SW480 (cell line): ENCODE data around the gene PDE3A.
A peak's percentile ranks its signal among the peaks of the same experiment; 100 is the strongest.
"Not testable (repeated sequence)": the region's sequence is repeated elsewhere in the genome, so short reads cannot be mapped to it uniquely, and the experiment has no call there.

ENCODE experiments used
- DNase-seq: peaks from one replicate; pipeline ENCODE4 v3.0.0-alpha.2; 2016; ENCODE audit warnings: low spot score

Gene PDE3A

DNA sequence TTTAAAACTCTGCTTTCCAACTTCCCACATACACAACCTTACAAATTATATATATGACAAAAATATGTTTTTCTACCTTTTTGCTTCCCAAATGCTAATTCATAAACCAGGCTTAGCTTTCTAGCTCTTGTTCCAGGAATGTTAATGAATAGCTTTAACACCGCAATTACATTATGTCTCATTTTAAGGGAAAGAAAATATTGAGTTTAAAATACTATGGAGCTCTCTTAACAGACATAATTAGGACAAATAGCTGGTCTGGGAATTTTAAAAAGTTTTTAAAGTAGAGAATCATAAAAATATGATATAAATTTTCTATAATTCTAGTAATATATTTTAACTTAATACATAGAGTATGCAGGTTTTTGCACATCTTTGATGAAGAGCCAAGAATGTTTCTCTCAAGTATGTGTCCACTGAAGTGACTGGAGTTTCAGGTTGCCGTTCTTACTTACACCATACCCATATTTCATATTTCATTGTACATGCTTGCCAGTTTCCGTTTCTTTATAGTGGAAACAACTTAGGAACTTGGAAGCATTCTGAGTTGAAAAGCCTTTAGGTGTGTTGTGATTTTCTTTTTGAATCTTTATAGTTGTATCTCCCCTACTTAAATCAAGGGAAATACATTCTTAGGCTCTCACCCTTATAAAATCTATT is 236.2 kb downstream of the PDE3A start:
- no peak for DNase-seq

- DNase-seq, result not testable (repeated sequence)
Measured at GRCh38 chr12:20615020-20615419, 246.7 kb downstream of the PDE3A start.

- DNase-seq, result no peak
Measured at GRCh38 chr12:20616093-20616492, 247.8 kb downstream of the PDE3A start.

DNA sequence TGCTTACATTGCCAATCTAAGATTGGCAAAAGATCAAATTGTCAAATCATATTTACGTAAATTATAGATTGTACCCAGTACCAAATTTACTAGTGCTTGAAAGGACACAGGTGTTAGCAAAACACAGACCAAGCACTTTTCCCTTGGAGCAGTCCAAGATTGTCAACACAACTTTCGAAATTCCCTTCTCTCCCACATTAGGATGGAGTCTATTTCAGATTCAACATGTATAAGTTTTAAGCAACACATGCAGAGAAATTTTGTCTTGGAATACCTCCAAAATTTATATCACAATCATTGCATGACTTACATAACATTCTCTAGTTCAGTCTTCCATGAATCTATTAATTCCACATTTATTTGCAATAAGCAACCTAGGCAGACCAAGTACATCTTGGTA is 251.9 kb downstream of the PDE3A start:
- DNase-seq, result no peak

DNA sequence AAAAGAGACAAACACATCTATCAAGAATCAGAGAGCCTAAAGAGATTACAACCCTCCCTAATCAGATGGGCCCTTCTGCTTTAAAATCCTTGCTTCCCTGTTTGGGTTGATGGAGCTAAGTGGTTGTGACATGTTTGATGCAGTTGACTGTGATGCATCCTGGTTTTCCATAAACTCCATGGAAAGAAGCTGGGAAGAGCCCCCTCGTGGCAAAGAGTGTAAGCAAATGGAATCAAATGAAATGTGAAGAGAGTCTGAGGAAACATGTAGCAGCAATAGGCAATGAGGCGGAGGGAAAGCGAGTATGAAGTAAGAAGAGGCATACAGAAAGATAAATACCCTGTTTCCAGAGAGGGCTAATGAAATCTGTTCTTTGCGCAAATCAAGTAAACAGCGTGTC is 256.4 kb downstream of the PDE3A start:
- peak; percentile 33 for DNase-seq

GRCh38 chr12:20625531-20625930 is 257.2 kb downstream of the PDE3A start:
- no peak for DNase-seq

DNA sequence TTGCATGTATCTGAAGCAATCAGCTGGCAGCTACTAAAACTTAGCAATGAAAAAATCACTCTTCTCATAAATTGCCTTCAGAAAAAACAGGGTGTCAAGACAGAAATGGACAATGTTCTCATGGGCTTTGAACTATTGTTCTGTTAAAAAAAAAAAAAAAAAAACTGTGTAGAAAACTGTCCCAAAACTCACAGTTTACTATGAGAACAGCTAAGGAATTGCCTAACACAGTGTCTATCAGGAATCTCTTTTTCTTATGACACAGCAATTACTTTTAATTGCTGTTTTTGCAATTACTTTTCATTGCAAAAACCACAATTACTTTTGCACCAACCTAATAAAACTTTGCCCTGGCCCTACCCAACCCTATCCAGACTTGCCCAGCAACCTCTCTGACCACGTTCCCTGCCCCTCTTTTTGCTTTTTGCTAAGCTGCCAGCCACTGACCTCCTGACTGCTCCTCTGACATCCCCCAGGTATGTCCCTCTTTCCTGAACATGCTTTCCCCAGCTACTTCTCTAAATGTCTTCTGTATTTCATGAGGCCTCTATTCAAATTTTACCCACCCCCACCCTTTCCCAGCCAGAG is 258.8 kb downstream of the PDE3A start:
- DNase-seq, result no peak

DNA sequence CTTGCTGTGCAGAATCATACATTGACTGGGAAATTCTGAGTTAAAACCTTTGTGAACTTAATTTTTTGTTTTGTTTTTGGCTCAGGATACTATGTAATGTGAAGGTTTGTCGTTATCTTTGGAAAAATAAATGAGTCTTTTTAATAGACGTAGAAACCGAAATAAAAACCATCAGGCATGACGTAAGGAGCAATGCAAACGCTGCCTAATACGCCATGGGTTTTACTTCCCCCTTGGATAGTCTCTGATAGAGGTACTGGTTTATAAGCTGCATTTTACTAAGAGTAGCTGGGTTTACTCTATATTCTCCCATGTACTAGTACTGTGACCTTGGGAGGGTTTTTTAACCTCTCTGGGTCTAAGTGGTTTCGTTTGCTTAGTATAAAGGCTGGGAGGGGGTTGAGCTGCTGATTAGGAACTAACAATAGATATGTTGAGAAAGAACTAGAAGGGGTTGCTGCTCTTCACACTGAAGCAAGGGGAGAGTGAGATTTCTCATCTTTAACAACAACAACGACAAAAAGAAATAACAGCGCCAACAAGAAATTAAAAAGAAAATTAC is 260.0 kb downstream of the PDE3A start:
- no peak for DNase-seq

DNA sequence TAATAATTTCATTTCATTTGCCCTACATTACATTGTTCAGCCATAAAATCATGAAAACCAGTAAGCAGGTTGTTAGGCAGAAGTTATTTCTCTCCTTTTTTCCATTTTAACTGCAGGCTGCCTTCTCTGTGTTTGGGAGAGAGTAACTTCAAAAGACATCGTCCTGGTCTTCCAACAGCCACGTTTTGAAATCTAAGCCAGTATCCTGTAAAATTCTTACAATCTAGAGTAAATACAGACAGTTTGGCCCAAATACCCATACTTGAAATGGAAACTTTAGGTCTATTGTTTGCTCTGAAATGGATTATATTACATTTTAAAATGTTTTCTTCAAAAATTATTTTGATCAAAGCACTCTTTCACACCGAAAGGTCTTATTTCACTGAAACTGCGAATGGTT is 260.7 kb downstream of the PDE3A start:
- no peak for DNase-seq

- DNase-seq, result peak; percentile 84
Measured at GRCh38 chr12:20629414-20630156, 261.2 kb downstream of the PDE3A start.

DNA sequence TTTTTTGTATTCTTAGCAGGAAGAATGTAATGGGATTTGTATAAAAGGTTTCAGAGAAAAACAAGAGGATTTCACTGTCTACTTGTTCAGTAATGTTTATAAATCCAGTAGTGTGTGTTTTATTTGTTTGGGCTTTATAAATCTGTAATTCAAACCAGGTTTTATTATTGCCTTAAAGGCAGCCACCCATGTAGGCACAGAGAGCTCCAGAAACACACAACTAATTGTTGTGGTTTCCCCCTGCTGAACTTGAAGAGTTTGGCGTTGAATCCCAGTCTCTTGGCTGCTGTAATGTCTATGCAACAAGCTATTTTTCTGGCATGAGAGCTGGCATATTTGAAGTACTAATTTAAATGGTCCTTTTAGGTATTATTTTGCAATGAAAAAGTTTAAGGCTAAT is 263.4 kb downstream of the PDE3A start:
- DNase-seq, result no peak

- no peak for DNase-seq
Measured at GRCh38 chr12:20641106-20641505, 272.8 kb downstream of the PDE3A start.

- no peak for DNase-seq
Measured at GRCh38 chr12:20643822-20644221, 275.5 kb downstream of the PDE3A start.

DNA sequence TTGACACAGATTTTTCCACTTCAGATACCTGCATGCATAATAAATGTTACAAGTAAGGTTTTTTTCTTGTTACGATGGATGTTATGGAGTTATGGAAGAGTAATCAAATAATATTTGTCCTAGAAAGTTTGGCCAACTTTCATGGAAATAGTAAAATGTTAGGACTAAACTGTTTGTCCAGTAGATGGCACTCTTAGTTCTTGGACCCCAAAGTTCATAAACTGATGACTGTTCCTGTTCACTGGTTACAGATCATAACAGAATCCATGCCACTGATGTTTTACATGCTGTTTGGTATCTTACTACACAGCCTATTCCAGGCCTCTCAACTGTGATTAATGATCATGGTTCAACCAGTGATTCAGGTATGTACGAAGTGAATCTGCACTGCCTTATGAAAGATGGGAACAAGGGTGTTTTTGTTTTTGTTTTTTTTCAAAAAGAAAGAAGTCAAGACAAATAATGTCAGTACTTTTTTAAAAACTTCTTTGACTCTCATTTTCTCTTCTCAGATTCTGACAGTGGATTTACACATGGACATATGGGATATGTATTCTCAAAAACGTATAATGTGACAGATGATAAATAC is 278.0 kb downstream of the PDE3A start:
- DNase-seq, result peak; percentile 64

DNA sequence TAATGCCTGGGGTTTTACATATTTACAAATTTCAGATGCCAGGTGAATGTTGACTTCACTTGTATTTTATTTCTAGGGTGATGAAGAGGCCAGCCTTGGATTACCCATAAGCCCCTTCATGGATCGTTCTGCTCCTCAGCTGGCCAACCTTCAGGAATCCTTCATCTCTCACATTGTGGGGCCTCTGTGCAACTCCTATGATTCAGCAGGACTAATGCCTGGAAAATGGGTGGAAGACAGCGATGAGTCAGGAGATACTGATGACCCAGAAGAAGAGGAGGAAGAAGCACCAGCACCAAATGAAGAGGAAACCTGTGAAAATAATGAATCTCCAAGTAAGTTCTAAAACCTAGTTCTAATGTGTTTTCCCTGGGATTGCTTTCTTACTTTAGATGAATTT is 285.5 kb downstream of the PDE3A start:
- DNase-seq, result no peak

DNA sequence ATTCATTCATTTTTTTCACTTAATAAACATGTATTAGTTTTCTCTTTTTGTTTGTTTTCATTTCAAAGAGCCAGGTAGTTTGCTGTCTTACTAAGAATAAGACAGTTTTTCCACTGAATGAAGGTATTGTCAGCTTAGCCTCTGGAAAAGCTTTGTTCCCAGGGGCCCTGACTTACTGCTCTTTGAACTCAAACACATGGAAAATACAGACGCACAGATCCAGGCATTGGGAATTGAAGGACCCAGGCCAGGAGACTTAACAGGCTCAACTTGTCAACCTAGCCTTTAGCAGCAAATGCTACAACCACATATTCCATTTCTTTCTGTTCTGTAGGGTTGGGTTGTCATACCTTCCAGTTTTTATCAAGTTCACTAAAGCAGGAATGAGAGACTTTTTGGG is 288.3 kb downstream of the PDE3A start:
- DNase-seq, result no peak

DNA sequence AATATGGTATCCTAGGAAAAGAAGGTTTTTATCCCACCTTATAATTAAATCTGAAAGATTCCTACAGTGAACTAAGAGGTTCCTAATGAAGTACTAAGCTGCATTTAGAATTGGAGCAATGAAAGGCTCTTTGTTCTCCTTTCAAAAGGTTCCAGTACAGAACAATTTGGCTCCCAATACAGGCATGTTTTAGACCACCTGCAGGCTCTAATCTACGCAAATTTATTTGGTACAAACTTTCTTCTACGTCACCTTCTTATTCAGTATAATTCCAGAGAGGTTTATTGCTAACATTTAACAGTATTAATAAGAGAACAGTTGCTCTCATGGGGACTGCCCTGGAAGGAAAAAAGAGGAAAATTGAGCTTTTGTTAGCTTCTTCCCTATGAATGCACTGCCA is 289.2 kb downstream of the PDE3A start:
- DNase-seq, result no peak

DNA sequence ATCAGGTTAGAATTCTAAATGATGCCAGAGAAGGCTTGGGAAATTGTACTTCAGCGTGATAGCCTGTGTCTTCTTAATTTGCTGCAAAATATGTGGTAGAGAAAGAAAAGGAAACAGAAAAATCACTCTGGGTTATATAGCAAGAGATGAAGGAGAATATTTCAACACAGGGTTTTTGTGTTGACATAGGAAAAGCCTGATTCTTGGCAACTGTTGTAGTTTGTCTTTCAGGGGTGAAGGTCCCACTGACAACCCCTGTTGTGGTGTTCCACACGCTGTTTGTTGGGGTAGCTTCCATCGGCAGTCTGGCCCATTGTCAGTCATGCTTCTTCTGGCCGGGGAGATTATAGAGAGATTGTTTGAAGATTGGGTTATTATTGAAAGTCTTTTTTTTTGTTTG is 313.0 kb downstream of the PDE3A start:
- DNase-seq, result no peak

GRCh38 chr12:20695232-20695631 is 326.9 kb downstream of the PDE3A start, which contains the start of gene SLCO1C1:
SLCO1C1 (plus strand) TSS chr12:20695332; CDS start chr12:20699577, 4,245 bp downstream.
- DNase-seq, result no peak

DNA sequence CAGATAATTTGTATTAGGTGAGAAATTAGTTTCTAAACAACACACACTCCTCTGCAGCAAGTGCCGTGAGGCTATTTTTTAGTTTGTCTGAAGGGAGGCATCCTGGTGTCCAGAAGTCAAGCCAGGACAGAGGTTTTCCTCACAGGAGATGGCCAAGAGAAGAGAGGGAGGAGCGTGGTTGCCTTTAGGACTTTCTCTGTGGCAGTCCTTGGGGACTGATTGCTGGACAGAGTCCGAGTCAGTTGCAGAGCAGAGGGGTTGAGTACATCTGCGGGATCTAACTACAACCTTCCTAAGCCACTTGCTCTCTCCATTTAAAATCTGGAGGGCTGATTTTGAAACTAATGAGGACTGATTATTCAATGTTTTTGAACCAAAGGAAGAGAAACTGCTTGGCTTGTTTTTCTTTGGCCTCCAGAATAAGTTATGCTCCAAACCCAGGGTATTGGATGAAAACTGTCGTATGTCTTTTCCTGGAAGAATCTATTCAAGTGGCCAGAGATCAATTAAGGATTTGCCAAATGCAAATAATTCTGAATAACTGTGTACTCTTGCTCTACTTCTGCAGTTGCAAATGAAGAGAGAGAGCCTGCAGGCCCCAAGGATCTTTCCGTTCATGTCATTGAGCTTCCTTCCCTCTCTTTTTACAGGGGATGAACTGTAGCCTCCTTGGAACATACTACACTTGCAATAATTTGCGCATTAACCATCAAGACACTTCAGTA is 328.0 kb downstream of the PDE3A start:
- no peak for DNase-seq

DNA sequence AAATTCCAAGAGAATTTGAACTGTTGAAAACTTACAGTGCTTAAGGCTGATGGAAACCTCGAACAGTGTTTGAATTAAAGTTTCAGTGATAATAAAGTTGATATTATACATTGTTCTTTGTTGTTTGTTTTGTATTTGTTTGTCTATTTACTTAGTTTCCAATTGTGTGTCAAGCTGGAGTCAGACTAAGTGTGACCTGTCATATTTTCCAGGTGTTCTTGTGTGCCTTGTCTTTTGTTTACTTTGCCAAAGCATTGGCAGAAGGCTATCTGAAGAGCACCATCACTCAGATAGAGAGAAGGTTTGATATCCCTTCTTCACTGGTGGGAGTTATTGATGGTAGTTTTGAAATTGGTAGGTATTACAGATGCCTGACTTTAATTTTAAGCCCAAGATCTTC is 332.8 kb downstream of the PDE3A start:
- no peak for DNase-seq

GRCh38 chr12:20704860-20705259 is 336.5 kb downstream of the PDE3A start:
- DNase-seq, result no peak
